ENCODE measurements around the gene RASSF9. TPM values are rescaled to one million over a fixed set of nuclear protein-coding genes. Genes with fewer than 3 reads are reported as not detected.

RASSF9 gene
- polyA plus RNA-seq, 1 donor, result 2.5 TPM

GRCh38 chr12:85821206-85821605 is 15.0 kb downstream of the RASSF9 start:
- DNase-seq (ENCODE audit: low read depth), result no peak

DNA sequence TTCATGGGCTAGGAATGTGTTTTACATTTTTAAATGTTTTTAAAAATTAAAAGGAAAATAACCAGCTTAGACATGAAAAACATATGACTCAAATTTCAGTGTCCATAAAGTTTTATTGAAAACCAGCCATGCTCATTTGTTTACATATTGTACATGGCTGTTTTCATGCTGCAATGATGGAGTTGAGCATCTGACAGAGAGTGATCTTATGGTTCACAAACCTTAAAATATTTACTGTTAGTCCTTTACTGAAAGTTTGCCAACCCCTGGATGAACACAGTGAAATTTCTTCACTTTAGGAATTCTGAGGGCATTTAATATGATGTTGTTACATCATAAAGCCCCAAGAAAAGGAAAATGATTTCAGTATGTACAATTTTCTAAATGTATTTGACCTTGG is 16.1 kb downstream of the RASSF9 start:
- no peak for DNase-seq (ENCODE audit: low read depth)

GRCh38 chr12:85814741-85815140 is 21.5 kb downstream of the RASSF9 start:
- no peak for DNase-seq (ENCODE audit: low read depth)

GRCh38 chr12:85814071-85814470 is 22.1 kb downstream of the RASSF9 start:
- DNase-seq (ENCODE audit: low read depth), result no peak

GRCh38 chr12:85809500-85809899 is 26.7 kb downstream of the RASSF9 start:
- DNase-seq (ENCODE audit: low read depth), result no peak

GRCh38 chr12:85807730-85808129 is 28.5 kb downstream of the RASSF9 start:
- no peak for DNase-seq (ENCODE audit: low read depth)

DNA sequence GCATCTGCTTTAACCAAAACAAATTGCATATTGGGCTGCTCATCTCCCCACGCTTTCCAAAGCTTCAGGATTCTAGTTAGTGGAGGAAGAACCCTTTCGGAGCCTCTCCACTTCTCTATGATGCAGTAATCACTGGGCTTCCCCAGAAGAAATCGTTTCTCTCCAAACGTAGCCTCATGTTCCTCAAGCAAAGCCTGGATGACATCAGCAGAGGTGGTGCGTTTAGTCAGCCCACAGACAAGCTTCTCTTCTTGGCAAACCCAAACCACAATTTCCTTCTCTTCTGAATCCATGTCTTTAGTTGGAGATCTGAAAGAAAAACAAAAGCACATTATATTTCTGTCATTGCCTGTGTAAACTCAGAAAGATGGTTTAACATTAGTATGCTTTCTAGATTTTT is 30.6 kb downstream of the RASSF9 start:
- no peak for DNase-seq (ENCODE audit: low read depth)

DNA sequence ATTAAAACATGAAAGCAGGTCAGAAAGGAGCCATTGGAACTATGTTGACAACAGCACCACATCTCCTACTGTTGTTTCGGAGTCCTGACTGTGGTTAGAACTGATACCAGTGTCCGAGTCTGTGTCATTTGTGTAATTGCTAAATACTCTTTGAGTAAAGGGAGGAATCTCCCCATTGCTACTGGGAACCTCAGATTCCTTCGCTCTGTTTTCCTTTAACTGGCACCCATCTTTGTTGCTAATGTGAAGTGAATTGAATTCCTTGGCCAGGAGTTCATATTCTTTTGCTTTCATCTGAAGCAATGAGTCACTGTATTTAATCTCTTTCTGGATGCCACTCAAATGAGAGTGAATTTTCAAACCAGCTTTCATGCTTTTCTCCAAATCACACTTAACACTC is 31.5 kb downstream of the RASSF9 start:
- no peak for DNase-seq (ENCODE audit: low read depth)

GRCh38 chr12:85803923-85804322 is 32.3 kb downstream of the RASSF9 start:
- DNase-seq (ENCODE audit: low read depth), result no peak

GRCh38 chr12:85803231-85803630 is 33.0 kb downstream of the RASSF9 start:
- DNase-seq (ENCODE audit: low read depth), result no peak

- DNase-seq (ENCODE audit: low read depth), result no peak
Observed at GRCh38 chr12:85798122-85798521, 38.1 kb downstream of the RASSF9 start.

- no peak for DNase-seq (ENCODE audit: low read depth)
Observed at GRCh38 chr12:85796001-85796400, 40.2 kb downstream of the RASSF9 start.

GRCh38 chr12:85794531-85794930 is 41.7 kb downstream of the RASSF9 start:
- DNase-seq (ENCODE audit: low read depth), result no peak

- no peak for DNase-seq (ENCODE audit: low read depth)
Observed at GRCh38 chr12:85784096-85784720, 52.0 kb downstream of the RASSF9 start.

- DNase-seq (ENCODE audit: low read depth), result no peak
Observed at GRCh38 chr12:85782711-85783110, 53.5 kb downstream of the RASSF9 start.

DNA sequence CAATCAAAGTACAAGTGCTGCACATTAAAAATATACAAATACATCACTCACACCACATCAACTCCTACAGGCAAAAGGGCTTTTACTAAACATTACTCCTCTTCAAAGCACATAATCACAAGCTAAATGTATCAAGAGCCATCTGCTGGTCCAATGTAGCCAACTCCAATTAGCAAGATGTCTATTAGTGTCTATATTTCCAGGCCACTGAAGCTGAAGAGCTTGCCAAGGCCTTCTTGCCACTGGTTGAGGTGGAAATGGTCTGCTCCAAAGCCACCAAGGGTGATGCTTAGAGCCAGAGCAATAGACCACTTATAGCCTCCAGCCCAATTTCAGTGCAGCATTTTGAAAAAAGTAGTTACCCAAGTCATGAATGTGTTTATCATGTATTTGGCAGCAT is 54.4 kb downstream of the RASSF9 start:
- DNase-seq (ENCODE audit: low read depth), result no peak

DNA sequence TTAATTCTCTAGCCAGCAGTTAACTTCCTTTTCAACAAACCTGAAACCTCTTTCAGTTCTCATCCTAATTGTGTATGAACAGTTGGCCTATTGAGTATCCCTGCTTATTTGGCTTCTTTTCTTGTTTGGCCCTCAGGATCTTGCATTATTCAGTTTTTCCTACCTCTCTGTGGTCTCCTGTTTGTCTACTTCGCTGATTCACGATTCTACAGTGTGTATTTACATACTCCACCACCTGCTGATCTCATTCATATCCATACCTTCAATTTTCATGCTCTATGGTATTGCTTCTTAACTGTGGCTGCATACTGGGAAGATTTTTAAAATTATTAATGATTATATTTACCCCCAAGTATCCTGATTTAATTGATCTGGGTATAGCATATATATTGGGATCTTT is 56.4 kb downstream of the RASSF9 start:
- DNase-seq (ENCODE audit: low read depth), result no peak

DNA sequence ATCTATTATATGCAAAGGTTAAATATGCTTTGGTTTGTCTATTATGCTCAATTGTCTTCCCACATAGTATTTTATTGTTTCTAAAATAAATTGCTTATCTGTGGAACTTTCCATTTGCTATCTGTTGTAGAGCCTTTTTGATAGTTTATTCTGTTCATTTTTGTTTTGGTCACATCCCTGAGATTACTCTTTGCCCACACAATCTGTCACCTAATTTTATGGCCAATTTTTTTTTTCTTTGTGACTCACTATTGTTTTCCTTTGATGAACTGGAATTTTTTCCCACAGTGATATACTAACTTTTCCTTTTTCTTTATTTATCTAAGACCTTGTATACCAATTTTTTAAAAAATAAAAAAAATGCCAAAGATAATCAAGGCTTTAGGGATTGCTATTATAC is 61.1 kb downstream of the RASSF9 start:
- no peak for DNase-seq (ENCODE audit: low read depth)

GRCh38 chr12:85765453-85765869 is 70.7 kb downstream of the RASSF9 start:
- DNase-seq (ENCODE audit: low read depth), result no peak

DNA sequence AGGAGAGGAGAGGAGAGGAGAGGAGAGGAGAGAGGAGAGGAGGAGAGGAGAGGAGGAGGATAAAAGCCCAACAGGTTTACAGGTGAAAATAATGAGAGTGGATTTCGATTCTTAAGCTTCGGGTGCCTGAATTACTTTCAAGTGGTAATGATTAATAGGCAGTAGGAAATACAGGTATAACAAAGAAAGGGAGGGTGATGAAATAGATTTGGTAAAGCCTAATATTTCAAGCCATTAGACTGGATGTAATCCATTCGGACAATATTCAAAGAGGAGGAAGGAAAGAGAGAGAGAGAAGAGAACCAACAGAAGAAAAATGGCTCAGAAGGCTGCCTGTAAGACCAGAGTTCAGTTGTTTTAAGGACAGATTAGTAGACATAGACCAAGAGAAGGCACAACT is 76.6 kb downstream of the RASSF9 start:
- no peak for DNase-seq (ENCODE audit: low read depth)

GRCh38 chr12:85759091-85759490 is 77.1 kb downstream of the RASSF9 start:
- DNase-seq (ENCODE audit: low read depth), result no peak

GRCh38 chr12:85755760-85756159 is 80.4 kb downstream of the RASSF9 start:
- no peak for DNase-seq (ENCODE audit: low read depth)

Measured in forelimb muscle (tissue), 1 donor.